GM18951 (cell line): Measurements from ENCODE around the gene RNF224.

Experiments used
- POLR2A ChIP-seq: IDR thresholded peaks from 4 replicates; pipeline ENCODE4 v1.6.1; 2011; ENCODE audit warnings: mild to moderate bottlenecking; ENCODE audit not compliant: insufficient read length, insufficient read depth; ENCODE audit errors: extremely low read depth
- in situ Hi-C: fragments of 300-500 bp; cut with MboI; formaldehyde crosslinking; loops from one replicate; pipeline ENCODE4 v1.12.0; 2022; ENCODE audit warnings: low sequenced_read_pairs, mixed read lengths, inconsistent platforms; ENCODE audit not compliant: unreplicated experiment

The RNF224 gene

DNA sequence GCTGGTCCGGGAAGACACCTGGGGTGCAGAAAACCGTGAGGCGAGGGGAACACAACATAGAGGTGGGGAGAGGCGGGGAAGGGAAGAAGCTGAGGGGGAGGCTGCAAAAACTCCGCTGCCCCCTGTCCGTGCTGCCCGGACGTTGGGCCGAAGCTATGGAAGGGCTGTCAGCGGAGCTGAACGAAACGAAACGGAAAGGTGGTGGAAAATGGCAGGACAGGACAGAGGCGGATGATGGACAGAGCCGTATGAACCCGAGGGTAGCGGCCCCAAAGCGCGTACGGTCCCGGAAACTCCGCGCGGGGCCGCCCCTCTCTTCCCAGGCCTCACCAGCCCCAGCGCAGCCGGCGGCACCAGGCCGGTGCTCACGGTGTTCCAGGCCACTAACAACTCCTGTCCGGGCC is 39.2 kb upstream of the RNF224 start:
- no peak for TF ChIP-seq POLR2A
- in situ Hi-C loops: no loop called here

DNA sequence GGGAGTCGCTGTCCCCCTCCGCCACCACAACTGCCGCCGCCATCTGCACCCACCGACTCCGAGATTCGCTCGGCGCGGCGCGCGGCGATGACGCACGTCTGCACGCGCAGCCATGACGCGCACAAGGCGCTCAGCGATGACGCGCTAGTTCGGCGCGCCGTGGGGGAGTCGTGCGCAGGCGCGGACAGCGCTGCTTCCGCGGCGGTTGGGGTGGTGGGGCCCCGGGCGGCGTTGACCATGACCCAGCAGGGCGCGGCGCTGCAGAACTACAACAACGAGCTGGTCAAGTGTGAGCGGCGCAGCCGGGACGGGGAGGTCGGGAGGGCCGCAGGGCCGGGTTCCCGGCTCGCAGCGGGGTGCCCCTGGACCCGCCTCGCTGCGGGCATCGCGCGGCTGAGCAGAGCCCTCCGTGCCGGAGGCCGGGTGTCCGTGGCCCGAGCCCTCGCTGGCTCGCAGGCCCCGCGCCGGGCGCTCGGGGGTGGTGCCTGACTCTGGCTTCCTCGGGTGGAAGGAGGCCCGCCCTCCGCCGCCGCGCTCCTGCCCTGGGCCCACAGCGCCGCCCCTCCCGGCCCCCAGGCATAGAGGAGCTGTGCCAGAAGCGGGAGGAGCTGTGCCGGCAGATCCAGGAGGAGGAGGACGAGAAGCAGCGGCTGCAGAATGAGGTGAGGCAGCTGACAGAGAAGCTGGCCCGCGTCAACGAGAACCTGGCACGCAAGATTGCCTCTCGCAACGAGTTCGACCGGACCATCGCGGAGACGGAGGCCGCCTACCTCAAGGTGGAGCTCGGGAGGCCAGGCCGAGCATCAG is 38.6 kb upstream of the RNF224 start, which contains the start of the genes ANAPC2 and SSNA1:
Gene ANAPC2, minus strand, starts transcription at position 71 of the 807 bp plus-strand sequence. Its CDS starts 28 bp downstream, at position 43.
Gene SSNA1, plus strand, starts transcription at position 187 of the 807 bp plus-strand sequence. Its CDS starts 51 bp downstream, at position 238.
- TF ChIP-seq POLR2A: peak; percentile 96
- in situ Hi-C loops: no loop called here

DNA sequence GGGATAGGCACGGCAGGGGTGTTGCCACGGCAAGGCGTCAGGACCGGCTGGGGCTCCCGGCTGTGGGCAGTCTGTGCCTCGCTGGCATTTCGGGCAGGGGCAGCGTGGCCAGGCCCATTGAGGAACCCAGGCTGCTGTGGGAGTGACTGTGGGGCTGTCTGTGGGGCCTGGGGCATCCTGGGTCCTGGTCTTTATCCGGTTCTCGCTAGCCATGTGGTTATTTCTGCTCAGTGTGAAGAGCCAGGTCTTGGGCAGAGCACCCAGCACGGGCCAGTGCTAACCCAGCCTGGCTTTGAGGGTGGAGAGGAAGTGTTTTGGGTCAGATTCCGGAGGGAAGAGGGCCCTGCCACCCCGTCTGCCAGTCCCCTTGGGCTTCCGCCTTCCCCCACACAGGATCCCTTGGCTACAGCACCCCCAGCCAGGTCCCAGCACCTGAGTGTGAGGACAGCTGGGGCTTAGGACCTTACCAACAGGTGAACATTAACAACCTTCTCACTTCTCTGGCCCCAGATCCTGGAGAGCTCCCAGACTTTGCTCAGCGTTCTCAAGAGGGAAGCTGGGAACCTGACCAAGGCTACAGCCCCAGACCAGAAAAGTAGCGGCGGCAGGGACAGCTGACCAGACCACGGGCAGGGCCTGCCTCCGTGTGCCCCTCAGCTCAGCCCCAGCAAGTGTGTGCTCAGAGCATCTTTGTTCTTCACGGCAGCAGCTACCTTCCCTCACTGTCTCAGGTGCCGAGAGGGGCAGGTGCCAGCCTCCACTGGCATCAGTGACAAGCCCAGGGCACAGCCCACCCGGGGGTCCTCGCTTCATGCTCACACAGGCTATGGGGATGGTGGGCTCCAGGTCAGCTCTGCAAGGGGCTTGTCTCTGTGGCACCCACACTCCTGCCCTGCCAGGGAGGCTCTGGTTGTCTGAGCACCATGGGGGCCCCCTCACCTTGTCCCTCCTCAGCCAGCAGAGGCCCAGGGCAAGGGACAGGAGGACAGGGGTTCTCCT is 37.7 kb upstream of the RNF224 start:
- no peak for TF ChIP-seq POLR2A
- in situ Hi-C loops: no loop called here

DNA sequence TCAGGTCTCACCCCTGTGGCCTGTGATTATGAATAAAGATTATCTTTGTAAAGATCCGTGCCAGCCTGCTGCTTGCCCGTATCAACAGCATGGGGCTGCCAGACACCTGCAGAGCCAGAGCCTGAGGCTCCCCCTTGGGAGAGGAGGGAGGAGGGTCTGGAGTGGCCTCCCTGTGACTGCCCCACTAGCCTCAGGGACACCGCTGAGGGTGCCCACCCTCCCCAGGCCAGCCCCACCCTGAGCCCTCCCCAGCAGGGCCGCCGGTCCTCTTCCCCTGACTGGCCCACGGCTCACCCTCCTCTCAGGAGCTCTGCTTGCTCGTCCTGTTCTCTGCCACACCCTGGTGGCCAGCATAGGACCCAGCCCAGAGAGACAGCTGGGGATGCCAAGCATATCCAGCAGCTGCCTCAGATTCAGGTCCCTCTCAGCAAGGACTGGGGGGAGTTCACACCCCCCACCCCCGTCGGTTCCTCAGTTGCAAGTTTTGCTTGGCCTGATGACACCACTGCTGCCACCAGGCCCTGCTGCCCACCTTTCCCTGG is 36.9 kb upstream of the RNF224 start:
- no peak for TF ChIP-seq POLR2A
- in situ Hi-C loops: no loop called here

DNA sequence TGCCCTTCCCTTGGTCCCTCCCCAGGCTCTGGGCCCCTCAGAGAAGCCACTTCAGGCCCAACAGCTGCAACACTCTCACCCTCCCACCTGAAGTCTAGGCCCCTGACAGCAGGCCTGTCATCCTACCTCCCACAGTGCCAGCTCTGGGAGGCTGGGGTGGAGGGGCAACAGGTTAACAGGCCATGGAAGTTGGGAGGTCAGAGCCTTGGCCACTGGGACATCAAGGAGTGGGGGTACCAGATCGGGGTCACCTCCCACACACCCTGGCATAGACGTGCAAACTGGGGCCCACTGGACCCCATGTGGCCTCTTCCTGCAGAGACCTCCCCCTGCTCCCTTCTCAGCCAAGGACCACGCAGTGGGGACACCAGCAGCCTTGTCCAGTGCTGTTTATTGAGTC is 36.1 kb upstream of the RNF224 start:
- in situ Hi-C loops: no loop called here
- no peak for TF ChIP-seq POLR2A

DNA sequence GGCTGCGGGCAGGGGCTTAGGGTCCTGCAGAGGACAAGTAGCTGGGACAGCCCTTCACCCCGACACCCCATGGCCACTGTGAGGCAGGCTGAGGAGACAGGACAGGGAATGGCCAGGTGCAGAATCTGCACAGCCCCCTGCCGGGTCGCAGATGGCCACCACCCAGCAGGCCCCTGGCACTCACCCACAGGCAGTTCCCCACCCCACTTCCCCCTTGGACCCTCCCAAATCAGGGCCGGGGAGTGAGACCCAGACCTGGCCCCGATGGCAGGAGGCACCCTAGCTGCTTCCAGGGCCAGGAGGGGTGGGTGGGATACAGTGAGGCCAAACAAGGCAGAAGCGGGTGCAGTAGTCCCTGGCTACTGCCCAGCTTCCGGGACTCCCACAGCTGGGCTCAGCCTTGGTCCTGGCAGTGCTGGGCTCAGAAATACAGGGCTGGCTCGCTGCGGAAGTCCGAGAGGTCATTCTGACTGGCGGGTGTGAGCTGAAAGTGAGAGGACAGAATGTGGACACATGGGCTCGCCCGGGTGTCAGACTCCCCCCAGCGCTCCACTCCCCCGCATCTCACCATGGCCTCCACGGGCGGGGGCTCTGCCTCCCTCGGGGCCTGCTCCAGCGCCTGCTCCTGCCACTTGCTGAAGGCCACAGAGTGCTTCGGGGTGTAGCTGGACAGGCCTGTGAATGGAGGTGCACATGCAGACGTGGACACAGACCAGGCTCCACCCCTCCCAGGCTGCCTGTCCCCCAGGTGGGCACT is 35.4 kb upstream of the RNF224 start:
- in situ Hi-C loops: no loop called here
- TF ChIP-seq POLR2A: no peak

DNA sequence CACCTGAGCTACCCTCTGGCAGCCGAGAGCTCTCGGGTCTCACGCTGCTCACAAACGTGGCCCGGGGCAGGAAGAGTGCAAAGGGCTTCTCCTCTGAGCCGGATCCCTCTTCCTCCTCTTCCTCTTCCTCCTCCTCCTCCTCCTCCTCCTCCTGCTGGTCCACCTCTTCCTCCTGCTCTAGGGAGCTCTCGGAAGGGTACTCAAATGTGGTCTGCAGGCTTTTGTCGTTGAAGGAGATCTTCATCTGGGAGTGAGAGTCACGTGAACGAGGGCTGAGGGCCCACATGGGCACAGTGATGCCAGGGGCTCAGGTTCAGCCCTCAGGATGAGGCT is 34.9 kb upstream of the RNF224 start:
- no peak for TF ChIP-seq POLR2A
- in situ Hi-C loops: no loop called here

DNA sequence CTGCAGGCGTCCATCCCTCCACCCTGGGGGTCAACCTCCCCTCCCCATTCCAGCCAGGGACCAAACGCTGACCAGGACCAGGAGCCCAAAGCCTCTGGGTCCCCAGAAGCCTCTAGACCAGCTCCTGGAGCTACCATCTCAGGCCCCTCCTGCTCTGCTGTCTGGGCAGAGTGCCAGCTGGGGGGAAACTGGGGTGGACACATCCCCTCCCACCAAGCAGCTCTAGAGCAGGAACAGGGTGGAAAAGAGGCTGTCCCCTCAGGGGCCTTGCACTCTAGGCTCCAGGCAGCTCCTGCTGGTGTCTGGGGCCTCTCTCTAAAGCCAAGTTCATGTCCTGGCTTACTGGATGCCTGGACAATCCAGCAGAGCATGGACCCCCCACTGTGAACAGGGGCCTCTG is 34.4 kb upstream of the RNF224 start:
- TF ChIP-seq POLR2A: no peak
- in situ Hi-C loops: no loop called here

DNA sequence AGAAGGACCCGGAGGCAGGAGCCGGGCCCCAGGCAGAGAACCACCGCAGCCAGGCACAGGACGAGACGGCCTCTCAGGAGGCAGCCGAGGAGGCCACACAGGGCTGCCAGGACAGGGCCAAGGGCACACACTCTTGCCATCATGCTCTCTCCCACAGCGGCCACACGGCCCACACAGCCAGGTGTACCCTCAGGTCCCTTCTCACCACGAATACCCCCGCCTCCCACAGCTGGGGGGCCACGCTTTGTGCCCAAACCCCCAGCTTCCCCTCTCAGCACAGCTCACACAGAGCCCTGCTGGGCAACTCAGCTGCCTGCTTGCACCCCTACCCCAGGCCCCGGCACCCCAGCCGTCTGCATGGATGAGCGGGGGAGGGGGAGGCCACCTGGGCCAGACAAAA is 33.5 kb upstream of the RNF224 start:
- in situ Hi-C loops: no loop called here
- no peak for TF ChIP-seq POLR2A

DNA sequence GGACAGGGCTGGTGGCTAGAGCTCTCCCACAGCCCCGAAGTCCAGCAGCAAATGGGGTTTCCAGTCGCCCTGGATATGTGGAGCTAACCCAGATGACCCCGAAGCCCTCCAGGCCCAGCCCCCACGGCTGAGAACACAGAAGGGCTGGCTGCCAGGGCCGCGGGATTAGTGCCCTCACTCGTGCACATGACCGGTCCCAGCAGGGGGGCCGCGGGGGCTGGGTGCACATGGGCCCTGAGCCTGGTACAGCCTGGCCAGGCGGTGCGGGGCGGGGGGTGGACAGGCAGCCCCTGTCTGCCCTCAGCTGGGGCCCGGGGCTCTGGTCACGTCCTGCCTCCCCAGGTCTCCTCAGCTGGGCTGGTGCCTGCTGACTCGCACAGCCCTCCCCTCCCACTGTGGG is 32.9 kb upstream of the RNF224 start:
- in situ Hi-C loops: no loop called here
- TF ChIP-seq POLR2A: no peak

DNA sequence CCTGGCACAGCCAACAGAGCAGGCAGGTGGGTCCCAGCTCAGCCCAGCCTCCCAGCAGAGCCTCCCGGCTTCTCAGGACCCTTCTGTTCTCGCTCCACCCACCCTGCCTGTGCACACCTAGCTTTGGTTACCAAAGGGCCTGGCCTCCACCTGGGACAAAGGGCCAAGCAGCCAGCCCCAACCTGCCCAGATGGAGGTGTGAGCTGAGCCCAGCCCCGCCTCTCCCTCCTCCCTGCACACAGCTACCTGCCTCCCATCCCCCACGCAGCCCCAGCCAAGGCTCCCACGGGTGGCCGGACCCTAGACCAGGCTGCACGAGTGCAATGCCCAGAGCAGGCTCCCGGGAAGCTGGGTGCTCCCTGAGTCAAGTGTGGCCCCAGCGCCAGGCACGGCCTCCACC is 32.4 kb upstream of the RNF224 start:
- in situ Hi-C loops: no loop called here
- no peak for TF ChIP-seq POLR2A

DNA sequence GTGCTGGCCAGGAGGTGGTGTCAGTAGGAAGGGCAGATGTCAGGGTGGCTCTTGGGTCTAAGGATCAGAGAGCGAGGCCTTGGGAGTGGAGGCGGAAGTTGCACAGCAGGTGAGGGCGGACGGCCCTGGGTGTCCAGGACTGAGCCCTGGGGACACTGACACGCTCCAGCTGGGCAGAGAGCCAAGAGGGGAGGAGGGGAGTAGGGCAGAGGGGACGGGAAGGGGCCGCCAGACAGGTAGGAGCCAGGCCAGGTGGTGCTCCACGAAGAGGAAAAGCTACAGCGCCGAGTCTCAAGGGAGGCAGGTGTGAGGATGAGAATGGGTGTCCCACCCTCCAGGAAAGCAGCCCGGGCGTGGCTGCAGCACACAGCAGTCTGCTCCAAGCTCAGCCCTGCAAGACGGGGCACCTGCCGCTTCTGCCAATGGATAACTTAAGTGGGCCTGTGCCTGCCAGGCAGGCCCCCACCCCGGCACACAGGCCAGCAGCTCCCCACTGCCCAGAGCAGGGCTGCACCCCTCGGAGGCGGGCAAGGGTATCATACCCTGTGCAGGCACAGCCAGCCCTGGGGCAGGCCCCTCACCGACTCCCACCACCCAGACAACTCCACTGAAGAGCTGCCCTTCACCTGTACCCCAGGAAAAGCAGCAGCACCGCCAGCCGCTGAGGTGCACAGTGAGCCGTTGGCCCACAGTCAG is 31.6 kb upstream of the RNF224 start:
- TF ChIP-seq POLR2A: no peak
- in situ Hi-C loops: no loop called here

DNA sequence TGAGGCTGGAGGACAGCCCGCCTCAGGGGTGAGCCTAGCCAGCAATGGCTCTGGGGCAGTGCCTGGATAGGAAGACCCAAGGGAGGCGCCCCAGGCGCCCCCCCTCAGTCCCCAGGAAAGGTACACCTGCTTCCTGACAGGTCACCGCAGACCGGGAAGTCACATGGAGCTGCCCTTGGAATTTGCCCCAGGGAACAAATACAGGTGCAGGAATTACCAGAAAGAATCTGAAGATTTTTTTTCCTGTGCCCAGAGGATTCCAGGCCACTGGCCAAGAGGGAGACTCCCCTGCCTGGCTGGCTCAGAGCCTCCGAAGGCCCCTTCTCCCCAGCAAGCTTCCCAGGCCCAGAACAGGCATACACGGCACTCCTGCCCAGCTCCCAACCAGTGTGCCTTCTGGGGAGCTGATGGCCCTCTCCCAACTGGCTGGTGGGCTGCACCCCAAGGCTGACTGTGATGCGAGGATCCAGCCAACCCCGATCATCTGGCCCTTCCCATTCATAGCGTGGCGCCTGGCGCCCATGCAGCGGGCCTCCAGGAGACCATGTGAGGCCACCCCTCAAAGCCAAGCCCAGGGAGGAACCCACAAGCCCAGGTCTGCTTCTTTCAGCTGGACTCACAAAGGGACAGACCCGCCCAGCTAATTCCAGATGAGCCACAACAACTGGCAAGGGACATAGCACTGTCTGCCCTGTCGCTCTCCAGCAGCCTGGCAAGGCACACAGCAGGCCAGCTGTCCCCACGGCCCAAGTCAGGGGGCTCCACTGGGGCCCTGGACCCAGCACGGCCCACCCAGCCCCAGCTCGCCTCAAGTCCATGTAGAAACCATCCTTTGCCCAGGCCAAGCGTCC is 29.0 kb upstream of the RNF224 start:
- in situ Hi-C loops: no loop called here
- no peak for TF ChIP-seq POLR2A
